Smooth muscle cell (in vitro differentiated cells): ENCODE measurements around the gene LRP11. TPM values are rescaled to one million over a fixed set of nuclear protein-coding genes. Genes with fewer than 3 reads are reported as not detected.
"Not testable (repeated sequence)": the region's sequence is repeated elsewhere in the genome, so short reads cannot be mapped to it uniquely, and the experiment has no call there.

Experiments
- DNase-seq: peaks from one replicate; lab custom pipeline; 2025; ENCODE audit not compliant: unreplicated experiment; lab: John Stamatoyannopoulos, UW
- H2AFZ ChIP-seq: fragments of 200-600 bp; sonication (generic); 2 replicates; pipeline ENCODE4 v1.6.0; 2016; ENCODE audit warnings: antibody characterized with exemption, low read depth, mild to moderate bottlenecking
- H3F3A ChIP-seq: fragments of 200-600 bp; sonication (generic); 2 replicates; pipeline ENCODE4 v1.6.0; 2017; ENCODE audit warnings: antibody characterized with exemption, low read depth
- H3K27ac ChIP-seq: fragments of 200-600 bp; sonication (generic); 2 replicates; pipeline ENCODE4 v1.5.1; 2016; ENCODE audit warnings: low read depth, mild to moderate bottlenecking
- H3K27me3 ChIP-seq: fragments of 200-600 bp; sonication (generic); 2 replicates; pipeline ENCODE4 v1.6.1; 2016; ENCODE audit warnings: low read depth, mild to moderate bottlenecking
- H3K36me3 ChIP-seq: fragments of 200-600 bp; sonication (generic); 2 replicates; pipeline ENCODE4 v1.5.1; 2016; ENCODE audit warnings: low read depth
- H3K4me1 ChIP-seq: fragments of 200-600 bp; sonication (generic); 2 replicates; pipeline ENCODE4 v1.5.1; 2016; ENCODE audit warnings: low read depth
- H3K4me2 ChIP-seq: fragments of 200-600 bp; sonication (generic); 2 replicates; pipeline ENCODE4 v1.6.0; 2016; ENCODE audit warnings: mild to moderate bottlenecking
- H3K4me3 ChIP-seq: fragments of 200-600 bp; sonication (generic); 2 replicates; pipeline ENCODE4 v1.5.1; 2016; ENCODE audit warnings: mild to moderate bottlenecking
- H3K79me2 ChIP-seq: fragments of 200-600 bp; sonication (generic); 2 replicates; pipeline ENCODE4 v1.6.0; 2016; ENCODE audit warnings: low read depth, mild to moderate bottlenecking
- H3K9ac ChIP-seq: fragments of 200-600 bp; sonication (generic); 2 replicates; pipeline ENCODE4 v1.6.0; 2016; ENCODE audit warnings: low read depth
- H3K9me3 ChIP-seq: fragments of 200-600 bp; sonication (generic); replicated peaks from 2 replicates; pipeline ENCODE4 v1.5.1; 2016; ENCODE audit warnings: low read depth
- H4K20me1 ChIP-seq: fragments of 200-600 bp; sonication (generic); 2 replicates; pipeline ENCODE4 v1.6.0; 2016; ENCODE audit warnings: low read depth
- CTCF ChIP-seq: fragments of 200-600 bp; sonication (generic); IDR thresholded peaks from 2 replicates; pipeline ENCODE4 v1.5.1; 2017; ENCODE audit warnings: borderline replicate concordance, mild to moderate bottlenecking, antibody characterized with exemption; ENCODE audit not compliant: insufficient read depth, poor library complexity, severe bottlenecking
- WGBS: methylation state at CpG from one replicate; pipeline ENCODE4 v1.1.7; 2016; ENCODE audit warnings: low lambda C conversion rate; 5-methylcytosine and 5-hydroxymethylcytosine counted together
- polyA plus RNA-seq: library from polyadenylated mRNA; unstranded; fragments of >200 nt; fragmentation: Nextera tagmentation; extraction: Ambion mirVana; gene quantifications from 2 replicates; pipeline ENCODE4 v1.2.1, GENCODE V29; 2016
- total RNA-seq: library from RNA; depleted of rRNA; stranded (reverse); fragments of >200 nt; gene quantifications from 2 replicates; pipeline ENCODE4 v1.2.3, GENCODE V29; 2014

LRP11 gene
- total and polyA plus RNA-seq, 2 experiments from 2014 or later, result 69.5 to 75.3 TPM

GRCh38 chr6:149895833-149896271 is 31.7 kb upstream of the LRP11 start:
- Histone ChIP-seq H3K27me3 (peaks cover 6% of the 10 kb centered on the region), H3K4me2 (peak overlapping the region; percentile 2), H3K4me1 (no peaks in the 10 kb centered on the region), H3K9me3 (no peaks in the 10 kb centered on the region), H4K20me1 (no peaks in the 10 kb centered on the region), H3K36me3 (no peaks in the 10 kb centered on the region), H3K79me2 (no peaks in the 10 kb centered on the region), H3F3A (no peaks in the 10 kb centered on the region), H3K27ac (peak overlapping the region; percentile 31), H3K9ac (no peak overlapping the region), H2AFZ (peak overlapping the region; percentile 9), H3K4me3 (no peak overlapping the region)
- DNase-seq, result no peak
- 69% methylated on average over 5 of the region's 5 CpGs for WGBS
- TF ChIP-seq CTCF, result no peak

- WGBS, result 44% methylated on average over 7 of the region's 7 CpGs
- Histone ChIP-seq H3K4me1 (no peaks in the 10 kb centered on the region), H3K27me3 (peaks cover 4% of the 10 kb centered on the region), H3K9me3 (no peaks in the 10 kb centered on the region), H3K4me3 (no peak overlapping the region), H3K79me2 (no peaks in the 10 kb centered on the region), H3F3A (no peaks in the 10 kb centered on the region), H3K27ac (no peak overlapping the region), H4K20me1 (no peaks in the 10 kb centered on the region), H2AFZ (peak overlapping the region; percentile 9), H3K4me2 (peak overlapping the region; percentile 2), H3K36me3 (no peaks in the 10 kb centered on the region), H3K9ac (no peak overlapping the region)
- DNase-seq, result no peak
- TF ChIP-seq CTCF, result no peak
Observed at GRCh38 chr6:149895048-149895590, 31.0 kb upstream of the LRP11 start.

- not testable (repeated sequence) for H3K4me1 ChIP-seq, H3K4me3 ChIP-seq
Observed at GRCh38 chr6:149891864-149892263, 27.7 kb upstream of the LRP11 start.

GRCh38 chr6:149891259-149891658 is 27.1 kb upstream of the LRP11 start:
- no peak for DNase-seq
- no peaks in the 10 kb centered on the region for H3K79me2 ChIP-seq
- H3K27ac ChIP-seq, result no peak overlapping the region
- no peaks in the 10 kb centered on the region for H3K9me3 ChIP-seq
- no peak overlapping the region for H2AFZ ChIP-seq
- no peaks in the 10 kb centered on the region for H4K20me1 ChIP-seq
- H3K9ac ChIP-seq, result no peak overlapping the region
- H3K4me1 ChIP-seq, result no peaks in the 10 kb centered on the region
- H3K36me3 ChIP-seq, result no peaks in the 10 kb centered on the region
- H3F3A ChIP-seq, result no peaks in the 10 kb centered on the region
- H3K4me2 ChIP-seq, result no peak overlapping the region
- no peak overlapping the region for H3K4me3 ChIP-seq
- TF ChIP-seq CTCF, result no peak
- WGBS, result 83% methylated on average over 3 of the region's 3 CpGs
- no peaks in the 10 kb centered on the region for H3K27me3 ChIP-seq

More at GRCh38 chr6:149891864-149892263, 27.7 kb upstream of the LRP11 start:
- H4K20me1 ChIP-seq, H2AFZ ChIP-seq, H3K79me2 ChIP-seq, DNase-seq, H3K36me3 ChIP-seq, H3F3A ChIP-seq, H3K27ac ChIP-seq, H3K27me3 ChIP-seq, H3K9ac ChIP-seq, H3K9me3 ChIP-seq, H3K4me2 ChIP-seq: not testable (repeated sequence)
- WGBS, result 79% methylated on average over 6 of the region's 6 CpGs
